GM19043 (cell line): ENCODE measurements around the gene FOXJ1.

Source experiments
- ATAC-seq: cut with Tn5 transposase; IDR thresholded peaks from one replicate; pipeline ENCODE4 v1.9.1; 2021; ENCODE audit warnings: low read depth; ENCODE audit not compliant: unreplicated experiment

FOXJ1 gene

GRCh38 chr17:76094046-76094445 is 47.0 kb downstream of the FOXJ1 start:
- ATAC-seq = no peak

- ATAC-seq = no peak
Observed at GRCh38 chr17:76092526-76093413, 48.3 kb downstream of the FOXJ1 start.

GRCh38 chr17:76091526-76092286 is 49.3 kb downstream of the FOXJ1 start:
- no peak for ATAC-seq

- no peak for ATAC-seq
Observed at GRCh38 chr17:76090517-76091129, 50.4 kb downstream of the FOXJ1 start.

- no peak for ATAC-seq
Observed at GRCh38 chr17:76089680-76090516, 51.1 kb downstream of the FOXJ1 start.

GRCh38 chr17:76088868-76089576 is 52.0 kb downstream of the FOXJ1 start:
- ATAC-seq = no peak

GRCh38 chr17:76088041-76088867 is 52.8 kb downstream of the FOXJ1 start:
- ATAC-seq = no peak

- ATAC-seq = no peak
Observed at GRCh38 chr17:76087531-76087930, 53.5 kb downstream of the FOXJ1 start.

- no peak for ATAC-seq
Observed at GRCh38 chr17:76086384-76086783, 54.7 kb downstream of the FOXJ1 start.
